GM06990 (cell line): ENCODE measurements around the gene CDK18.

Source experiments
- DNase-seq: peaks from one replicate; pipeline ENCODE4 v3.0.0-alpha.2; 2011; ENCODE audit not compliant: insufficient read length; ENCODE audit errors: extremely low read depth
- H3K27me3 ChIP-seq: replicated peaks from 2 replicates; pipeline ENCODE4 v1.6.0; 2011; ENCODE audit warnings: low read length; ENCODE audit not compliant: control insufficient read depth, insufficient read depth
- H3K36me3 ChIP-seq: 2 replicates; pipeline ENCODE4 v1.5.1; 2011; ENCODE audit warnings: low read length; ENCODE audit not compliant: control insufficient read depth, insufficient read depth
- H3K4me3 ChIP-seq: replicated peaks from 2 replicates; pipeline ENCODE4 v1.5.1; 2011; ENCODE audit warnings: low read depth, mild to moderate bottlenecking, control low read depth, low read length
- TF ChIP-seq, protein P1 (sequence below): IDR thresholded peaks from 2 replicates; pipeline ENCODE4 v1.5.1; 2011; ENCODE audit warnings: low read length, control low read depth, mild to moderate bottlenecking, inconsistent platforms; ENCODE audit not compliant: insufficient read depth, poor library complexity, severe bottlenecking

Gene CDK18

DNA sequence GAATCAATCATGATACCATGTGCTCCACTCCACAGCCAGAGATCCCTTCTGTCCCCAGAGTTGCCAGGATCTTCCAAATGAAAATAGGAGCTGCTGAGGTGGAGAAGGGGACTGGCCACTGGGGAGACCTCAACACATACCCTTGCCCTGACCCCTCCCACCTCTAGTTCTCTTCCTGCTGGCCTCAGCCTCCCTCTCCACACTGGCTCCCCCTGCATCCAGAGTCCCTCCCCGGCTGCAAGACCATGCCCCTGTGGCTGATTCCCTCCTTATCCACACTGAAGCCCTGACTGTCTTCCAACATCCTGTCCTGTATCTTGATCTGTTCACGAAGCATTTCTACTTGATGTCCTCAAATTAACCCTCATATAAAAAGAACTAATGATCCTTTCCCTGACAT is 21.1 kb upstream of the CDK18 start:
- no peaks in the 10 kb centered on the region; the same call in 1 of the 2 replicates for H3K27me3 ChIP-seq
- TF ChIP-seq, protein P1, sequence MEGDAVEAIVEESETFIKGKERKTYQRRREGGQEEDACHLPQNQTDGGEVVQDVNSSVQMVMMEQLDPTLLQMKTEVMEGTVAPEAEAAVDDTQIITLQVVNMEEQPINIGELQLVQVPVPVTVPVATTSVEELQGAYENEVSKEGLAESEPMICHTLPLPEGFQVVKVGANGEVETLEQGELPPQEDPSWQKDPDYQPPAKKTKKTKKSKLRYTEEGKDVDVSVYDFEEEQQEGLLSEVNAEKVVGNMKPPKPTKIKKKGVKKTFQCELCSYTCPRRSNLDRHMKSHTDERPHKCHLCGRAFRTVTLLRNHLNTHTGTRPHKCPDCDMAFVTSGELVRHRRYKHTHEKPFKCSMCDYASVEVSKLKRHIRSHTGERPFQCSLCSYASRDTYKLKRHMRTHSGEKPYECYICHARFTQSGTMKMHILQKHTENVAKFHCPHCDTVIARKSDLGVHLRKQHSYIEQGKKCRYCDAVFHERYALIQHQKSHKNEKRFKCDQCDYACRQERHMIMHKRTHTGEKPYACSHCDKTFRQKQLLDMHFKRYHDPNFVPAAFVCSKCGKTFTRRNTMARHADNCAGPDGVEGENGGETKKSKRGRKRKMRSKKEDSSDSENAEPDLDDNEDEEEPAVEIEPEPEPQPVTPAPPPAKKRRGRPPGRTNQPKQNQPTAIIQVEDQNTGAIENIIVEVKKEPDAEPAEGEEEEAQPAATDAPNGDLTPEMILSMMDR, result no peak
- H3K36me3 ChIP-seq, result no peaks in the 10 kb centered on the region
- DNase-seq, result no peak
- H3K4me3 ChIP-seq, result no peak overlapping the region

DNA sequence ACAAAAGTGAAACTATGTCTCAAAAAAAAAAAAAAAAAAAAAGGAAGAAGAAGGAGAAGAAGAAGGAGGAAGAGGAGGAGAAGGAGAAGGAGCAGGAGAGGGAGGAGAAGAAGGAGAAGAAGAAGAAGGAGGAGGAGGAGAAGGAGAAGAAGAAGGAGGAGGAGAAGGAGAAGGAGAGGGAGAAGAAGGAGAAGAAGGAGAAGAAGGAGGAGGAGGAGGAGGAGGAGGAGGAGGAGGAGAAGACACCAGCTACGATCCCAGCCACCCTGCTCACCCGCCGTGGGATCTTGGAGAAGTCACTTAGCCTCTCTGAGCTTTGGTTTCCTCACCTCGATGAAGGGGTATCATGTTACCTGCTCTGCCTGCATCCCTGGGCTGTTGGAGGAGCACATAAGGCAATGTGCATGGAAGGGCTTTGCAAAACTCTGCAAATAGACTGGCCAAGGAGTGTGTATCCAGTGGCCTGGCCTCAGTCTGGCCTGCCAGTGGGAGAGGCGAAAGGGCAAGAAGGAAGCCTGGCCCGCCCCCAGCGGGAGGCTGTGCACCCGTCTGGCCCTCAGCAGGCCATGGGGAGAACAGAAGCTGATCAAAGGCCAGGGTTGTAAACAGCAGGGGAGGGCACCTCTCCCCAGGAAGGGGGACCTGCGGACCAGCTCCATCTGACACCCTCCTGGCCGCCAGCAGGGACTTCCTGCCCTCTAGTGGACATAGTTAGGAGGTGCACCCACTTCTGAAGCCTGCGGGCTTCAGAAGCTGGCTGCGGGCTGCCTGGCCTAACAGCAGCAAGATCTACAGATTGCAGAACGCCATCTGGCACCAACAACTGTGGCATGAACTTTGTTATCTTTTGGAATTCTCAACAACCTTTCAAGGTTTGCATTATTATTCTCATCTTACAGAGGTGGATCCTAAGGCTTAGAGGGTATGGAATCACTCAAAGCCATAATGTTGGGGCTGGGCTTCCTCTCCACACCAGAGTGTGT is 19.2 kb upstream of the CDK18 start:
- DNase-seq, result peak; percentile 61
- TF ChIP-seq, protein P1, result peak; percentile 96
- Histone ChIP-seq H3K4me3 (no peak overlapping the region), H3K27me3 (no peaks in the 10 kb centered on the region; the same call in 1 of the 2 replicates), H3K36me3 (no peaks in the 10 kb centered on the region)

DNA sequence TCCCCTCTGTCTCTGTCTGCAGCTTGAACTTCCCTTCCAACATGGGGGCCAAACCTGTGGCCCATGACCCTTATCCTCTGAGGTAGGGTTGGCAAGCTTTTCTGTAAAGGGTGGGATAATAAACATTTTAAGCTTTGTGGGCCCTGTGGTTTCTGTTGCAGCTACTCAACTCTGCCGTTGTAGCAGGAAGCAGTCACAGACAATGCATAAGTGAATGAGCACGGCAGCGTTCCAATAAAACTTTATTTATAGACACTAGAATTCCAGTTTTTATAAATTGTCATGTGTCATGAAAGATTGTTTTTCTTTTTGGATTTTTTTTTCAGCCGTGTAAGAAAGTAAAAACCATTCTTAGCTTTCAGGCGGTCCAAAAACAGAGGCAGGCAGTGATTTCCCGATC is 18.2 kb upstream of the CDK18 start:
- Histone ChIP-seq H3K36me3 (no peaks in the 10 kb centered on the region), H3K27me3 (peaks cover 1% of the 10 kb centered on the region), H3K4me3 (no peak overlapping the region)
- no peak for DNase-seq
- TF ChIP-seq, protein P1, result no peak

DNA sequence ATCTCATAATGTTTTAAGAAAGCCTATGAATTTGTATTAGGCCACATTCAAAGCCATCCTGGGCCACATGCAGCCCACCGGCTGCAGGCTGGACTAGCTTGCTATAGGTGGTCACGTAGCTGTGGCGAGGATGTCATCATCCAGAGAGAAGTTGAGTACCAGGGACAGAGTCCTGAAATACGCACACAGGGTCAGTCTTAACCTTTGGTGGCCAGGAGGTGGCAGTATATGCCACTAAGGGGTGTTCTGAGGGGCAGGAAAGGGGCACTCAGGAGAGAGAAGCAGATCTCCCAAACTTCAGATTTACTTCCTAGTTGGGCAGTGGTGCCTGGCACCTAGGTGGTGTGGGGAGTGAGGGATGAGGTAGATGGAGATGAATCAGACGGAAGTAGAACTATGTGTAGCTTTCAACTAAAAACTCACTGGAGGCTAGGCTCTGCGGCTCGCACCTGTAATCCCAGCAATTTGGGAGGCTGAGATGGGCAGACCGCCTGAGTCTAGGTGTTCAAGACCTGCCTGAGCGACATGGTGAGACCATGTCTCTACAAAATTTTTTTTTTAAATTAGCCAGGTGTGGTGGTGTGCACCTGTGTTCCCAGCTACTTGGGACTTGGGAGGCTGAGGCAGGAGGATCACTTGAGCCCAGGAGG is 16.3 kb upstream of the CDK18 start:
- Histone ChIP-seq H3K4me3 (no peak overlapping the region), H3K27me3 (peaks cover 4% of the 10 kb centered on the region), H3K36me3 (no peaks in the 10 kb centered on the region)
- TF ChIP-seq, protein P1, result peak; percentile 80
- DNase-seq, result no peak

DNA sequence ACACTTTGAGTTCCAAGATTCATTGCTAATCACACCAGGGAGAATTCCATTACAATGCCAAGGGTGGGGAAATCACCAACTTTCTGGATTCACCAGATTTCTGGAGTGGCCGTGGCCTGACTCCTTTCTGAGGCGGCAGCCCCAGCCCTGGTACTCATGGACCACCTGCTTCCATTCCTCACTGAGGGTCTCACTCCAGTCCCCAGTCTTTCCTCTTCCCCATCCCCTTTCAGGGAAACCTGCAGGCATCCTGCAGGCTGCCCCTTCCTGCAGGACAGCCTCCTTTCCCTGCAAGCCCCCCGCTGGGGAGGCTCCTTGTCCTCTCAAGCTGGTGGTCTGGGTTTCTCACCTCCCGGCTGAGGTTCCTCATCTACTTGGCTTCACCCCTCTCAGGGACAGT is 12.7 kb upstream of the CDK18 start:
- Histone ChIP-seq H3K4me3 (no peak overlapping the region), H3K27me3 (peaks cover 7% of the 10 kb centered on the region), H3K36me3 (no peaks in the 10 kb centered on the region)
- TF ChIP-seq, protein P1, result no peak
- DNase-seq, result no peak
